UCSD-AML1 (cell line): ENCODE results near the gene DAB2.

Source experiments
- DNase-seq: peaks from one replicate; lab custom pipeline; 2025; ENCODE audit not compliant: unreplicated experiment; lab: John Stamatoyannopoulos, UW

Gene DAB2

DNA sequence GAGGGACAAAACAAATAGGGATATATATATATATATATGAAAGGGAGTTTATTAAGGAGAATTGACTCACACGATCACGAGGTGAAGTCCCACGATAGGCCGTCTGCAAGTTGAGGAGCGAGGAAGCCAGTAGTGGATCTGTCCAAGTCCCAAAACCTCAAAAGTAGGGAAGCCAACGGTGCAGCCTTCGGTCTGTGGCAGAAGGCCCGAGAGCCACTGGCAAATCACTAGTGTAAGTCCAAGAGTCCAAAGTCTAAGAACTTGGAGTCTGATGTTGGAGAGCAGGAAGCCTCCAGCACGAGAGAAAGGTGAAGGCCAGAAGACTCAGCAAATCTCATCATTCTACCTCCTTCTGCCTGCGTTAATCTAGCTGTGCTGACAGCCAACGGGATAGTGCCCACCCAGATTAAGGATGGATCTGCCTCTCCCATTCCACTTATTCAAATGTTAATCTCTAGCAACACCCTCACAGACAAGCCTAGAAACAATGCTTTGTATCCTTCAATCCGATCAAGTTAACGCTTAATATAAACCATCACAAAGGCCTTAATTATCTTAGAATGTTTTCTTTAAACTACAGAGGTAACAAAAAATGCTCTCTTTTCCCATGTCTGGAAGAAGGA, 23.8 kb upstream of the DAB2 start:
- no peak for DNase-seq

DNA sequence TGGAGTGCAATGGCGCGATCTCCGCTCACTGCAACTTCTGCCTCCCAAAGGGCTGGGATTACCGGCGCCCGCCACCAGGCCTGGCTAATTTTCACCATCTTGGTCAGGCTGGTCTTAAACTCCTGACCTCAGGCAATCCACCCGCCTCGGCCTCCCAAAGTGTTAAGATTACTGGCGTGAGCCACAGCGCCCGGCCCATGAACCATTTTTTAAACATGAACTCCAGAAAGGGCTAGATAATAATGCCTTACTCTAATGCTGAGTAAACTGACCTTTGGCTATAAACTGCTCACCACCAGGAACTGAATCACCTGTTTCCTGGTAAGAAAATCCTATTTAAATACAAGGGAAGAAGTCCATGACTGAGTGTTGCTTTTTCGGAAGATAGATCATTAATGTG, 23.2 kb upstream of the DAB2 start:
- DNase-seq: no peak

DNA sequence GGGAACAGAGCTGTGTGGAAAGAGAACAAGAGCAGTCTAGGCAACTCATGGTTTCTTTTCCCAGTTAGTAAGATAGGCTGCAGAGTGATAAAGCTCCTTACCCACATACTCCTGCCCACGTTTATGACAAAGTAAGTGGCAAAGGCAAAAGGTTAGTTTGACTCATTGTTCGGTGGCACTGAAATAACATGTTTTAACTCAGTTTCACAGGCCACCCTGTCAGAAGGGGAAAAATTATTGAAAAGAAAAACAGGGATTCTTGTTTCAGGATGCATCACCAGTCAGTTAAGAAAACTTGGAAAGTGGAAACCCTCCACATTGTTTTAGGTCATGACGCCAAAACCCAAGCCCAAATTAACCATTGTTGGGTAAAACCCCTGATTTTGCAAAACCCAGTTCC, 22.3 kb upstream of the DAB2 start:
- no peak for DNase-seq

DNA sequence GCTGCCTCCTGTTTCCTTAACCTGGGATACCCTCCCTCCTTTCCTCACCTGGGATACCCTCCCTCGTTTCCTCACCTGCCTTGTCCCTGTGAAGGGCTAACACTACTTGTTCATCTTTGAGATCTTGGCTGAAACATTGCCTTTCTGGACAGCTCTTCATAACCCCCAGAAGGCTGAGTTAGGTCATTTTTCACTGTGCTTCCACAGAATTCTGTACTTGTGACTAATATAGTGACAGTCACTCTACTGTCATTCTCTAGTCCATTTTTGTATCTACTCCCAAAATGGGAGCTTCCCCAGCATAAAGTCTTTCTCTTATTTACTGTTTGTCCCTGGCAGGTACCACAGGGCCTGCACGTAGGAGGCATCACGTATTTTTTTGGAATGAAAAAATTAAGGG, 21.5 kb upstream of the DAB2 start:
- no peak for DNase-seq

DNA sequence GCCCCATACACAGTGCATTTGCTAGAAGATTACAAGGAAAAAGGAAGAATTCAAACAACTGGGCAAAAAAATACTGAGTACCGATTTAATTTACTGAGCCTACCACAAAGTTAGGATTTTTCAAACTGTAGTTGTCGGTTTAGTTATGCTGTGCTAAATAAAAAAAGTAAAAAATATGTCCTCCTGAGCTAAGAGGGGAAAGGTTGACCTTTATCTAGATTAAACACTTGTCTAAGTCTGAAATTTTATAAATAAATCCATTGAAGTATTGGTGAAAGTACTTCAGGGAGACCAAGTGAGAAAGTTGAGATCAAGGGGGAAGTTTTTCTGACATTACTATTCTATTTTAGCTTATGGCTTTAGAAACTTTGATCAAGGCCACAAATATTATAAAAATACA, 19.1 kb upstream of the DAB2 start:
- DNase-seq: no peak

DNA sequence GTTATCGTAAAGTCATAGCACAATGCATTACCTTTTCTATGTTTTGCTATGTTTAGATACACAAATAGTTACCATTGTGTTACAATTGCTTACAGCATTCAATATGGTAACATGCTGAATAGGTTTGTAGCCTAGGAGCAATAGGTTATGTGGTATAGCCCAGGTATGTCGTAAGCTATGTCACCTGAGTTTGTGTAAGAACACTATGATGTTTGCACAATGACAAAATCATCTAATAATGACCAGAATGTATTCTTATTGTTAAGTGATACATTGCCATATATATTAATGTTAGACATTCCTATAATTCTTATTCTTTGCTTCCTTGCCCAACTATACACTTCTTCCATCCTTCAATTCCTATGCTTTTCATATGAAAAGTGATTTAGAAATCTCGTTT, 18.2 kb upstream of the DAB2 start:
- DNase-seq: no peak

DNA sequence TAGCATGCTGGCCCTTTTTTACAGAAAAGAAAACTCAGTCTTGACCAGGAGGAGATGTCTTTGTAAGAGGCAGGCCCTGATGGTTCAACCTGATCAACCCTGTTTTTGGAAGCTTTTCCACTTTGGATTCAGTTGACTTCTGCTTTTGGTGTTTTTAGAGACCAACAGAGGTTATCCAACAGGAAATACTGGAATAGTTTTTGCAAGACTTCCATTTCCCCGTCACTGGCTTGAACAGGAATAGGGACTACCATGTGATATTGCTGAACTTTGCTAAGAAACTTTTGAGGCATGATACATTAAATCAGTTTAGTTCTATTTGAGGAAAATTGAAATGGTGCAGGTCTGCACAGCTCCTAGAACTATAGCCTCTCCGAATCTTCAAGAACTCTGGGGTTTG, 17.1 kb upstream of the DAB2 start:
- DNase-seq: no peak

DNA sequence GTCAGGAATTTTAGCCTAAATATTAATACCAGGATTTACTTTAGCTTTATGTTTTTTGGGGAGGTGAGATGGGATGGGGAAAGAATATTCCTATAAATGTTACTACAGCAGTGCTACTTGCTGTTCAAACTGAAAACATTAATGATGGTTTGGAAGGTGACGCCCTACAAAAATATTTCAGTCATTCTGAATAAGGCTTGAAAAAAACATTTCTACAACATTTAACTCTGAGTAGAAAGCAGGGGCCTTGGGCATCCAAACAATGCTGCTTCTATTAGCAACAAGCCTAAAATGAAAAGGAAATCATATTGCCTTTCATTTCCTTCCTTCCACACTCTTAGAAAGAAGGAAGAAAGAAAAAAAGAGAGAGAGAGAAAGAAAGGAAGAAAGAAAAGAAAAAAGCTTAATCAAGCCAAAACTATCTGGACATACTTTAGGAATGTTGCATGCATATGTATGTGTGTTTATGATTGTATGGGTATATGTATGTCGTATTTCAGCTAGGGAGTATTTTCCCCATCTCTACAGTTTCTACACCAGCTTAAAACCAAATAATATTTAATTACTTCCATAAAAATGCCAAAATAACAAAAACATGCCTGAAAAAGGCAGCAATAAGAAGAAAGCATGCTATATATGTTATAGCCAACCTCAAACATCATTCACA, 16.3 kb upstream of the DAB2 start:
- DNase-seq: no peak

DNA sequence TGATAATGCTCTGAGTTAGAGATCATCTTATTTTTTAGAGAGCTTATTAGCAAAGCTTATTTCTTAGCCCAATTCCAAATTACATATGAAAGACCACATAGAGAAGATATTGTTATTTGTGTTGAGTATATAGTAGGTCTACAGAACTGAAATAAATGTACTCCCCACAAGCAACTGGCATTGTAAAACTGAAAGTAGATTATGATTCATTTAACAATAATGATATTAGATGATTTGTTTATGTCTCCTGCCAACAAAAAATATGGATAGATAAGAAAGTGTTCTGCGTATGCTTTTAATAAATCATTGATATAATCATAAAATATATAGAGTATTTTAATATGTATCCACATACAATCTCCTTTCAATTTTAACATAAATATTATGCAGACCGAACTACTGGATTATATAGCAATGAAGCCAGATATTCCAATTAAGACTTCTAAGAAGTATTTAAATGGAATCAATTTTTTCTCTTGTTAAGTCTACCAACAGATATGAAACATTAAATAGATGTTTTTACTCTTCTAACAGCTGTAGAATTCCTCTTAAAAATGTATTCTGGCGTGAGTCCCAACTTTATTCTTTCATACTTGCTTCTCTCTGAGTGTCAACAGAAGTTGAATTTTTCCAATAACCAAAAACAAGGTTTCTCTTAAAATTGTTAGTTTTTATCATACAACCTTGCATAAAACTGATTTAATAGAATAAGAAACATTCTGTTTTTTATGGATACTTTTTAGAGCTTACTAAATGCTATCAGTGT, 15.6 kb upstream of the DAB2 start:
- no peak for DNase-seq

DNA sequence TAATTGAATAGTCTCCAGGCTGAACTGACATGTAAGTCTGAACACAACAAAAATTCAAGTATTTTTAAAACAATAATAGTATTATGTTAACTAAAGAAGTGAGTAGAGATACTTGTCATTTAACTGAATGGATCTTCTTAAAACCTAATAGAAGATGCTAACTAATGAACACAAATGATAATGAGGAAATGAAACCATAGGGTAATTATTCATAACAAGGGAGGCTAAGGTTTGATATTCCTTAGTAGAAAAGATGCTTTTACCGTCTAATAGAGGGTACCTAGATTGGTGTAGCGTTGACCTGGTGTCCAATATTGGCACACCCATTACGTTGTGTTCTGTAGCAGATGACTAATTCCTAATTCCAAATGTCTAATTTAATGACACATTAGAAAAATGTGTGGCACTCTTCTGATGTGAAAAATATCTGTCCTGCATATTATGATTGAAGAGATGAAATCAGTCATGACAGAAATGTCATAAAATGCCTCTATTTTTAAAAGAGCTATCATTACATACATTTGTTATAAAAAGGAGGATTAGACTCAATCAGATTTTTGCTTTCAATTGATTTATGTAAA, 14.9 kb upstream of the DAB2 start:
- no peak for DNase-seq

DNA sequence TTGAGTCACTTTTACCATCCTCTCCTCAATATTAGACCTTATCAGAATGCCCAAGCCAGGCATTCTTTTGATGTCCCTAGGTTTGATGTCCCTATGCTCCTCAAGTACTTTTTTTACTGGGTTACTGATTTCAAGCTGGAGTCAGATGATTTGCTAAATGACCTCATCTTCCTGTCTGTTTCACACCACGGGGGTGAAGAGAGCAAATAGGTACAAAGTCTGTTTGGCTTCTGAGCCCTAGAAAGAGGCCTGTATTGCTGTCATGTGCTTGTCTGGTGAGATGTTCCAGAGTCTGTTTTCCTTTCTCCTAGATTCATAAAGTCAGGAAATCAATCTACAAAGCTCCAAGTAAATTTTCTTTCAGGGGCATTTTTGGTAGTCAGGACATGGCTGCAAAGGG, 12.7 kb upstream of the DAB2 start:
- no peak for DNase-seq

DNA sequence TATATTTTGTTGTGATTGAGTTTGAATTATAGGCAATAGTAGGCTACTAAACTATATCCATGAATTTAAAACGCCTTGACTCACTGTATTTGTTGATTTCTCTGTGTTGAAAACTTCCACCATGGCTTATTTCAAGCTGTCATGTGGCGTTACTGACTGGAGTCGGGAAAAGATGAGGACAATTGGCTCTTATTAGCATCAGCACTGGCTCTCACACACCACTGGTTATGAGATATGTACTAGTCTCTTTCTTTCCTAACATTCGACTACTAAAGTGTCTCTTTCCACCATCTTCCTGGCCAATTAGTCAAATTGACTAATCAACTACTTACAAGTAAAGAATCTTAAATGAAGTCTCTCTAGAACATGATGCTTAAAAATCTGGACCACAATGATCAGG, 9.1 kb upstream of the DAB2 start:
- no peak for DNase-seq

DNA sequence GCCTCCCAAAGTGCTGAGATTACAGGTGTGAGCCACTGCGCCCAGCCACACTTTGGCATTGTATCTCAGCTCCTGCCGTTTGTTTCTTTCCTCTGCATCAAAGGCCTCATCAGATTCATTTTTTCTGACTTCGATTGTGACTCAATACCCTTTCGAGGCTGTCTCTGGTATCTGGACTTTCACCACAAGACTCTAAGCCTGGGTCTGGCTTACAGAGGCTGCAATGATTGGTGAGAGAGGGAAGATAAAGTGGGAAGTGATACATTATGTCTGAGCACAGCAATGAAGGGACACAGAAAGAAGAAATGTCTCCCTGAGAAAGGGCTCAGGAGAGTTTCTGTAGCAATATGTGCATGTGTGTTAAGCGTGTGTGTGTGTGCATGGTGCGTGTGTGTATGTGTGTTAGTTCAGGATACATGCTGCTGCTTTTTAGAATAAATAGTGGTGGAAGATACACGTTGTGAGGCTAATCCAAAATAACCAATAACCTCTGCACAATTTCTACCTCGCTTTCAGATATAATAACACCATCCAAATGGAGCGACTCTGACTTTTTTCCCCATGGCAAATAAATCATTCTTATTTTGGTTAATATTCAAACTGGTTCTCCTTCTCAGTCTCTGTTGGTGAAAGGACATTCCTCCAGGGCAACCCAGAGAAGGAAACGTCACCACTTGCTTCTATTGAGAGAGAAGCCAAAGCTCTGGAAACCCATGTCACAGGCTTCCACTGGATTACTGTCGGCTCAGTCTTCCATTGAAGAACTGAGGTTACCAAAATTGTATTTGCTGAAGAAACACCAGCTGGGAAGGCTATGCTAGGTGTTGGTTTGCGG, 8.1 kb upstream of the DAB2 start:
- no peak for DNase-seq

DNA sequence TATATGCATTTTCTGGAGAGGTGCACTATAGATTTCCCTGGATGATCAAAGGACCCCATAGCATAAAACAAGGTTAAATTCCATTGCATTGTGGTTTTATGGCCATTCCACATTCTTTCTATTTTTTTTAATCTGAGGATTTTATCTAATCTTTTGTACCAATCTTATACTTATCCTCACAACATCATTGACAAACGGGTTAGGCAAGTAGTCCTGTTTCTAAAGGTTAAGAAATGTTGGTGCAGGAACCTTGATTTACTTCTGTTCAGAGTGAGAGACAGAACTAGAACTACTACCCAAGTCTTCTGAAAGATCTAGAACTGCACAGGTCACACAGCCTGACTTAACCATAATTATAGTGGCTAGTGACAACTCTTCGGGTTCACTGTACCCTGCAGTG, 5.7 kb upstream of the DAB2 start:
- DNase-seq: no peak

DNA sequence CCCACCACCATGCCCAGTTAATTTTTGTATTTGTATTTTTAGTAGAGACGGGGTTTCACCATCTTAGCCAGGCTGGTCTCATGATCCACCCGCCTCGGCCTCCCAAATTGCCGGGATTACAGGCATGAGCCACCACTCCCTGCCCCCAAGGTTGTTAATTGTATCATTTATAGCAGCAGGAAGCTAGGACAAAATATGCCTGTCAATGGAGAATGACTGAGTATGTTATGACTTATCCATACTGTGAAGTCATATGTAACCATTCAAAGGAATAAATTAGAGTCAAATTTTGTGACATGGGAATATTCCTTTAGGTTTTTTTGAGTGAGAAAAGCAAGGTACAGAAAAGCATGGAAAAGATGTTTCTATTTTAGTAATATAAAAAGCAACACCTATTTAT, 3.9 kb upstream of the DAB2 start:
- DNase-seq: no peak

DNA sequence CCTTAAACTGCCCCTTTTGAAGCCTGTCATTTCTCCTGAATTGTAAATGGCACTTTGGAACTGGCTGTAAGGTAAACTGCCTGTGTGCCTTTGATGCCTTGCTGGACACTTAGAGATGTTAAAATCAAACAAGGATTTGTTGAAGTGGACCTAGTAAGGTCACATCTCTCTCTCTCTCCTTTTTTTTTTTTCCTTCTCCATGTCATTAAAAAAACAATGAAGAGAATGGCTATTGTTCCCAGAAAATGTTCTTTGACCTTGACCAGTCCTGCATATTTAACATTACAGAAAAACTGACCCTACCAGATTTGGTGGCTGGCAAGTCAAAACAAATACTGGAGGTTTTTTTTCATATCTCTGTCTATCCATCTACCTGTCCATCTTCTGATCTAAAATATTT, 2.9 kb upstream of the DAB2 start:
- no peak for DNase-seq

DNA sequence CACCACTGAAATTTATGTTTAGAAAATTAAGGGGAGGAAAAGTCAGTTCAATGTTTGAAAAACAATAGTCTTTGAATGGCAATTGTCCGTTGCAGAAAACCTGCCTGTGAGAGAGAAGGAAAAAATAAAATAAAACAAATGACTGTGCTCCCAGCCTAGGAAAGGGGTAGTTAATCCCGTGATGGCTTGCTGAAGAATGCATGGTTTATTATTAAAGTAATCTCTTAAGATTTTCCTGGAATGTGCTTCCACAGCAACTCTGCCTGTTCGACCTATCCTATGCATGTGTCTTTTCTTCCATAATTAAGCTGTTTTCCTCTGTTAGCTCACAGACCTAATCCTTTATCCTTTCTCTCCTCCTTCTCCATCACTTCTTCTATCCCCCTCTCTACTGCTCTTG, 2.4 kb upstream of the DAB2 start:
- DNase-seq: no peak

DNA sequence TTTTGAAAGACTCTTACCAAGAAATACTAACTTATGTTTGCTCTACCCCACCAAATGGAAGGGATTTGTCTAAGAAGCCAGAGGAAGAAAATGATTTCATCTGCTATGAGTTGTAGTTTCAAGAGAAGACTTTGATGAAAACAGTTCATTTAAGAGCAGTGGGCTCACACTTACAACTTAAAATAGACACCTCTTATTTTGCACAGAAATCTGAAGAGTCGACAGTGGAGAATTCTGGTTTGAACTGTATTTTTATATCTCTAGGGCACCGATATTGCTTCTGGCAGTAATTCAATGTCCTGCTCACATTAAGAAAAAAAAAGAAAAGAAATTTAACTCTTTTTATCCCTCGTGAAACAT, 1.9 kb upstream of the DAB2 start:
- no peak for DNase-seq

DNA sequence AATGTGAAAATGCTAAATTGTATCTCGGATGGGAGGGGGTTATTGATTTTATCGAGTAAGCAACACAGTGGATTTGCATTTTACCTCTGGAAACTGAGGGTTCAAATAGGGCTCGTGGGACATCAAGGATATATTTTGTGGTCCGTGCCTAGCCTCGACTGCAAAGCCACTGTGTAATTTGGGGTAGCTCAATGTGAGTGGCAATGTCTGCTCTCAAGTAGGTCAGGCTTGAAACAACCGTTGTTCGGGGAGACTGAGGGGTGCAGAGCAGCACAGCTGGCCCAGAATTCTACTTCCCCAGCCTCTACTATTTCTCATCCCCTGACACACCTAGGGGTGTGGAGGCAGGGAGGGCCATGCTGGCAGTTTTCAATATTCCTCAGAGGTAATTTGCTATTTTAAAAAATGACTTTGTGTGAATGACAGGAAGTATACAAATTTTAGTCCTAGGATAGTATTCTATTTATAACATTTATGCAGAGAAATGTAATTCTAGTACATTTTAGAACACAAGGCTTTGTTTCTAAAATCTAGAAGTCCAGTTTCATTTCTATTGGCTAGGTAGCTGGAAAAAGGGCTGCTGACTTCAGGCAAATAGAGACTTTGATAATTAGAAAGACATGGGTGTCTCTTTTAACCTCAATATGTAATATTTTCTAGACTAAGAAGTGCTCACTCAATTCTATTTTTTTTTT, 1.4 kb upstream of the DAB2 start:
- no peak for DNase-seq

DNA sequence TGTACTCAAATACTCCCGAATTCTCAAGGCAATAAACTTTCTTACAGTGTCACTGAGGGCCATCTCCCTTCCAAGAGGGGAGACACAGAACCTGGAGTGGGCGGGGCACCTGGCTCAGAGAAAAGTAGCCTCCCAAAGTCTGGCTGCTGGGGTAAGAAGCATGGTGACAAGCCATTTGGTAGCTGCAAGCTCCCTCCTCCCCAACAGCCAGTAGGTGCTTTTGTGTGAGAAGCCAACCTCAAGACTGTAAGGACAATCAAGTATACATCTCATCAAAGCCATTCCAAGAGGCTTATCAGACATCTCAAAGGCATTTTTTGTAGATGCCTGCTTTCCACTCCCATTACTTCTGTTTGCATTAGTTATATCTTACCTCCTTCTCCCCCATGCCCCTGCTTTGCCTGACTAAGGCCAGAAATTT, 1.4 kb downstream of the DAB2 start:
- no peak for DNase-seq
